Uterus (tissue), 2 donors: Measurements from ENCODE around the gene CTIF.

Experiments used
- CTCF ChIP-seq, 4 experiments: fragments of 200-600 bp in 2 of 4; fragments of 450-650 bp in 2 of 4; sonication (generic) in 2 of 4; IDR thresholded peaks; one replicate each; pipeline ENCODE4 v1.5.1; 2016 to 2019; ENCODE audit warnings: antibody characterized with exemption in 4 of 4, mild to moderate bottlenecking in 2 of 4, moderate library complexity in 1 of 4
- POLR2A ChIP-seq, 2 donors: fragments of 450-650 bp; IDR thresholded peaks; one replicate each; pipeline ENCODE4 v1.6.1; 2016; ENCODE audit warnings: antibody characterized with exemption in 2 of 2, mild to moderate bottlenecking in 1 of 2, moderate library complexity in 1 of 2

GRCh38 chr18:48735080-48735676 is 196.3 kb downstream of the CTIF start:
- no peak for TF ChIP-seq CTCF (IDR thresholded peaks at IDR 0.05)
- no peak for TF ChIP-seq POLR2A (IDR thresholded peaks at IDR 0.05)
